Measurements from ENCODE around the gene LNP1.

DNA sequence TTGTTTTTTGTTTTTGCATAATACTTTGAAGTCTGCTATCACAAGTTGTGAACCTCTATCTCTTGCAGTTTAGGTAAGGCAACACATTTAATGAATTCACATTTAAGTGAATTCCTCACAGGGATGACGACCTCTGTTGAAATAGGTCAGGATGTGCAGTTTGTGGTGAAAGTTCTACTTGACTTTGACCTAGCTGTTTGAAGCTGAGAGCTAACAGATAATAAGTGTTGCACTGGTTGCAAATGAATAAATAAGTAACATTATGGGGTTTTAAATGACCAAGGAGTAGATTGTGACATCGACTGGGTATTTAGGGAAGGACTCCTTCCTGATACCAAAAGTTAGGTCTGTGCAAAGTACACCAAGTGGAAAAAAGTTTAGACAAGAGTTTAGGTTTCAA lies 42.9 kb upstream of the LNP1 start:
- TF ChIP-seq, protein P1, sequence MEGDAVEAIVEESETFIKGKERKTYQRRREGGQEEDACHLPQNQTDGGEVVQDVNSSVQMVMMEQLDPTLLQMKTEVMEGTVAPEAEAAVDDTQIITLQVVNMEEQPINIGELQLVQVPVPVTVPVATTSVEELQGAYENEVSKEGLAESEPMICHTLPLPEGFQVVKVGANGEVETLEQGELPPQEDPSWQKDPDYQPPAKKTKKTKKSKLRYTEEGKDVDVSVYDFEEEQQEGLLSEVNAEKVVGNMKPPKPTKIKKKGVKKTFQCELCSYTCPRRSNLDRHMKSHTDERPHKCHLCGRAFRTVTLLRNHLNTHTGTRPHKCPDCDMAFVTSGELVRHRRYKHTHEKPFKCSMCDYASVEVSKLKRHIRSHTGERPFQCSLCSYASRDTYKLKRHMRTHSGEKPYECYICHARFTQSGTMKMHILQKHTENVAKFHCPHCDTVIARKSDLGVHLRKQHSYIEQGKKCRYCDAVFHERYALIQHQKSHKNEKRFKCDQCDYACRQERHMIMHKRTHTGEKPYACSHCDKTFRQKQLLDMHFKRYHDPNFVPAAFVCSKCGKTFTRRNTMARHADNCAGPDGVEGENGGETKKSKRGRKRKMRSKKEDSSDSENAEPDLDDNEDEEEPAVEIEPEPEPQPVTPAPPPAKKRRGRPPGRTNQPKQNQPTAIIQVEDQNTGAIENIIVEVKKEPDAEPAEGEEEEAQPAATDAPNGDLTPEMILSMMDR (IDR thresholded peaks at IDR 0.05), result no peak
- TF ChIP-seq POLR2A (IDR thresholded peaks at IDR 0.05) (no peak), POLR2AphosphoS5 (IDR thresholded peaks at IDR 0.05) (no peak)
